GM12874 (cell line): ENCODE measurements around the gene PIGC.
A peak's percentile ranks its signal among the peaks of the same experiment; 100 is the strongest.

ENCODE experiments used
- CTCF ChIP-seq: IDR thresholded peaks from 2 replicates; pipeline ENCODE4 v1.5.1; 2011; ENCODE audit warnings: low read depth, mild to moderate bottlenecking, control low read depth, low read length, moderate library complexity; ENCODE audit not compliant: insufficient read depth

Gene PIGC

GRCh38 chr1:172453607-172454006 lies 9.7 kb upstream of the PIGC start:
- TF ChIP-seq CTCF = no peak

DNA sequence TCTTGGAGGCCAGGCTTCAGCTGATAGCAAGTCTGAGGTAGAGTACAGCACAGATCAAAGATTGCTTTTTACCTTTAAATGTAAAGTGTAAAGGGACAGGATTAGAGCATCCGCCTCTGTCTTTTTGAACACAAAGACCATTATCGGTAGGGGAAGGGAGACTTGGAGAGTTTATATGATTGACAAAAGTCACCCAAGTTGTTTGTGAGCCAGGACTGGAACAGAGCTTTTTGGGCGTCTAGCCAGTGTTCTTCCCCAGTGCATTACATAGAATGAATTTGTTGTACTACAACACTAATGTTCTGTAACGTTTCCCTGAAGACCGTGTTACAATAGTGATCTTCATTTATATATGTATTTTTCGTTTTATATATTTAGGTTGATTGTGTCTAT lies 9.3 kb upstream of the PIGC start:
- no peak for TF ChIP-seq CTCF

DNA sequence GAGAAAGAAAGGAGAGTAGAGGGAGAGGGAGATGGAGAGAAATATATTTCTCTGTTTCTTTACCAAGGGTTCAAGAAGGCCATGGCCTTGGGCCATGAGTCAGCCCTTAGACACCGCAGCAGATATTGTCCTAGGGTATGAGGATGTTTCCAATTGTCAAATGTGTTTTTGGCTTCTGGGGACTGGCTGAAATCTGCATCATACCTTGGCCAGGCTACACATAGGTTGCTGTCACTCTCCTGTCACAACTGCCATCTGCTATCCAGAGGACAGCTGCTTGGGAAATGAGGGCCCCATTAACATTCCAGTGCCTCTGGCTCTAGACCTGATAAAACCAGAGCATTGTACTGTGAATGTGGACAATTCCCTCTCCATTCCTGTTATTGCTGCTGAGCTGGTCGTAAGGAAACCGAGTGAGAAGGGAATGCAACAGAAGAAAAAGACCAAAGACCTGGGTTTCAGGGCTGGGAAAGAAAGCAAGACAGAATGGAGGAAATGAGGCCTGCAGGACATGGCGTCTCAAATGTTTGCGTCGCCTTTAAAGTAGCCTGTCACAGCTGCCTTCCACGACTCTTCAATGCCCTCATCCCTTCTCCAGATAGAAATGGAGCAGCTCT lies 8.8 kb upstream of the PIGC start:
- no peak for TF ChIP-seq CTCF

- TF ChIP-seq CTCF = no peak
Observed at GRCh38 chr1:172451002-172451443, 7.2 kb upstream of the PIGC start.

DNA sequence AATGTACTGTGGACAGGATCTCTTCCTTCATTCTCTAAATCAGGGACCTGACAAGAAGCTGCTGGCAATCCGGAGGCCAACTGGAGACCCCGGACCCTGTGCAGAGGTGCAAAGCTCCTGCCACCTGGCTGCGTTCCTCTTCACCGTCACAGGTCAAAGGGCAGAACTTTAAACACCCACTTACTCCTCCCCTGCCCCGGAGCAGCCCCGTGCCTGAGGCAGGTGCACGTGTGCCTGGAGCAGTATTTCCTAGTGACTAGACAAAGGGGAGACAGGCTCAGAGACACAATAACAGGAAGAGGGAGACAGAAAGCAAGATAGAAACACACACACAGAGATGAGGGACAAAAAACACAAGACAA lies 6.6 kb upstream of the PIGC start:
- no peak for TF ChIP-seq CTCF

DNA sequence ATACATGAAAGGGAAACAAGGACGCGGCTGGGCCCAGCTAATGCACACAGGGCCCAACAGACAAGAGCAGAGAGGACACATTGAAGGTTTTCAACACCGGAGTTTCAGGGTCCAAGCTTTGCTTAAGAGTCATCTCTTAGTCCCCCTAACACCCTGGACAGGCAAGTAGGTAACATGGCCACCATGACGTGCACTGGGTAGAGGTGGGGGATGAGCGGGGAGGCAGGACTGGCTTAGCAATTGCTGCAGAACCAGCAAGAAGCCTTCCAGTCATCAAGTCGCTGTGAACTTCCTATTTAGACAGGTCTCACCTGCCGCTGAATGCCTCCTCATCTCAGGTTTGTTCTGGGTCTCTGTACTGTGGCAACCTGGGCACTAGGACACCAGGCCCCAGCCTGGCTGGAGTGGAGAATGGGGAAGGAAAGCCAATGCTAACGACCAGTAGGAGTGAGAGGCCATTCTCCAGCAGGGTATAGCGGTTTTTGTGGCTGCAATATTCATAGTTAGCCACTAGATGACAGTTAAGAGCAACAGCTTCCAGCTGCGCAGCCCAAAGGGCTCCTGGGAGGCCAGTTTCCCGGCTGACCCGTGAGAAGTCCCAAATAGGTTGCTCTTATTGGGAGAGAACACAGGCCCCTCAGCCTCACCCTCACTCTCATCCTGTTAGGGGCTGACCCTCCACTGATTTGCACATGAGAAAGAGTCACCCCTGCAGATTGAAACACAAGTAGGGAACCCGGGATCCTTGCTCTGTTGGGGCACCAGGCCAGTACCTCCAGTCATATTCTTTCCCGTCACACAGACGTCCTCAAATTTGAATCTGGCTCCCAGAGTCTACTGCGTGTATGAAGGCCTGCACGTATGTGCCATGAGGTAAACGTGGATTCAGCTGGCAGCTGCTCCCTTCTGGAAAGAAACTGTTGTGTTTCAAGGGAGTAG lies 6.0 kb upstream of the PIGC start:
- peak; percentile 93 for TF ChIP-seq CTCF

DNA sequence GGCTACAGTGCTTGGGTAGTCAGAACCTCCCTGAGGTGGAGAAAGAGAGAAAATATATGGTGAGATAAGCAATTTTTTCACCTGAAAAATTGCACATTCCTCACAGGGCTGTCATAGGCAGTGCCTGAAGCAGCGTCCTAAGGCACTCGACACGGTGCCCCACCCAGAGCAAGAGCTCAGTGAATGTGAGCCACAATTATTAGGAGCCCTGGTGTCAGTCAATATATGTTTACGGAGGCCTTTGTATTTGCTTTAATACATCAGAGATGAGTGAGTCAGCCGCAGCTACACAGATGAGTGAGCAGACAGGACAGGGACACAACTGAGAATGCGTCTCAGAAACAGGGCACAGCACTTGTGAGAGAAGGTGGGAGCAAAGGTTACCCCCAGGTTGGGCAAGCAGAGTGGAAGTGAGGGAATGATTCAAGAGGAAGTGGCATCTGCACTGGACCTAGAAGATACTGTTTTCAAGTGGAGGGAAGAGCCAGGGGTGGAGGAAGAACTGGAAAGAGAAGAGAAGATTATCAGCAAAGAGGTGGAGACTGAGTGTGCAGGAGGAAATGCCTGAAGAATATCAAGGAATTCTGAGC lies 5.2 kb upstream of the PIGC start:
- TF ChIP-seq CTCF = no peak
